HT1080 (cell line): ENCODE results near the gene ID3. TPM values are rescaled to one million over a fixed set of nuclear protein-coding genes. Genes with fewer than 3 reads are reported as not detected.

Experiments used
- DNase-seq: peaks from one replicate; pipeline ENCODE4 v3.0.0-alpha.2; 2015; ENCODE audit warnings: low read depth
- total RNA-seq: library from RNA; depleted of rRNA; stranded (reverse); fragments of >200 nt; shearing (Covaris generic); gene quantifications from 2 replicates; pipeline ENCODE4 v1.2.3, GENCODE V29; 2014; rRNA removed

The ID3 gene
- total RNA-seq, 1 experiment from 2014 or later, result 359 TPM

GRCh38 chr1:23528250-23528978 lies 30.9 kb downstream of the ID3 start:
- DNase-seq, result peak; percentile 91

- no peak for DNase-seq
Observed at GRCh38 chr1:23527900-23528249, 31.4 kb downstream of the ID3 start.

DNA sequence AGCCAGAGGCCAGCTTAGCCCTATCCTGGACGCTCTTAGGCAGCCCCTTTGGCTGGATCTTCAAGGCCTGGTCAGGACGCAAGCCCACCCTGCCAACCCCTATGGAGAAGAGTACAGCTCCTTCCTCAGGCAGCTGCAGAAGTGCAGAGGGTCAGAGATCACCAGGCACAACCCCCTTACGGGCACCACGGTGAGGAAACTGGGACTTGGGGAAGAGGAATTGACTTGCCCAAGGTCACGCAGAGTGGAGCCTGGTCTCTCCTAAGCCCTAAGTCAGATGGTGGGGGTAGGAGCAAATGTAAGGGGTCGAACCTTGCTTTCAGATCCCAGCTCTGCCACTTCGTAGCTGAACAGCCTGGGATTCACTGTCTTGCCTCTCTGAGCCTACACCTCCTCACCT lies 31.9 kb downstream of the ID3 start:
- no peak for DNase-seq

- DNase-seq, result no peak
Observed at GRCh38 chr1:23526329-23527041, 32.8 kb downstream of the ID3 start.

- DNase-seq, result no peak
Observed at GRCh38 chr1:23525558-23526250, 33.6 kb downstream of the ID3 start.

DNA sequence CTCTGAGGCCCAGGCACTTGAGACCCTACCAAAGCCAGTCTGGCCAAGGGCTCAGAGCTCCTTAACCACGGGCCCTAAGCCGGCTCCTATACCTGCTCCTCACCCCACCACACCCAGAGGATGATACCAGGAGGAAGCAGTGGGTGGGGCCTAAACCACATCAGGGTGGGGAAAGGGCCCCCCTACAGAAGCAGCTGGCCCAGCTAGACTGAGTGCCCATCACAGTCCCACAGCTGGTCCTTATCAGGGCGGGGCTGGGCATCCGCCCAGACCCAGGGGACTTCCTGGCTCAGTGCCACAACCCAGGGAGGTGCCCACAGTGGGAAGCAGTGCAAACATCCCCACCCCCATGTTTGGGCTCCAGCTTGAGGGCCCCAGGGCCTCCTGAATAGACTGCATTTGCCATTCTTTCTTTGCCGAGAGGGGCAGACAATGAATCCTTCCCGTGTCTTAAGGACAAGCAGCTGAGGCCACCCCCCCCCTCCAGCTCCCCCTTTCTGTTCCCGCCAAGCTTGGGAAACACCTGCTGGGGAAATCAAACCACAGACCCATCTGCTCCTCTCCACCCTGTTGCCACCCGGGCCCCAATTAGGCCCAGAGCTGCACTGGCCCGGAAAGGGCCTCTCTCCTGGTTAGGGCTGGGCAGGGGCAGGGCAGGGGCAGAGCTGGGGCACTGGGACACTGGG lies 34.4 kb downstream of the ID3 start:
- DNase-seq, result no peak

DNA sequence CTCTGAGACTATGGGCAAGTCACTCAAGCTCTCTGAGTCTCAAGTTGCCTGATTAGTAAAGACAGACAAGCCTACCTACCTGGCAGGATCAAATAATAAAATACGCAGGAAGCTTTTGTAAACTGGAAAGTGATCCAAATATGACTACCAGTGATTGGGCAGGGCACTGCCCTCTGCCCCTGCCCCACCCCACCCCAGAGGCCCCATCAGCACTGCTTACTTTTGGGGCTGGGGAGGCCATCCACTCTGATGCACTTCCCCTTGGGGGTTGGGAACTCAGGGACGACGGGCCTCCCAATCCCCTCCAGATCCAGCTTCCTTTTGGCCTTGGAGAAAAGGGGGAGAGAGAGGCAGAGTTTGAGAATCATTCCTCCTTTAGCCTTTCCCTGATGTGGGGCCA lies 35.1 kb downstream of the ID3 start:
- no peak for DNase-seq

GRCh38 chr1:23522244-23522982 lies 36.9 kb downstream of the ID3 start:
- DNase-seq, result no peak

DNA sequence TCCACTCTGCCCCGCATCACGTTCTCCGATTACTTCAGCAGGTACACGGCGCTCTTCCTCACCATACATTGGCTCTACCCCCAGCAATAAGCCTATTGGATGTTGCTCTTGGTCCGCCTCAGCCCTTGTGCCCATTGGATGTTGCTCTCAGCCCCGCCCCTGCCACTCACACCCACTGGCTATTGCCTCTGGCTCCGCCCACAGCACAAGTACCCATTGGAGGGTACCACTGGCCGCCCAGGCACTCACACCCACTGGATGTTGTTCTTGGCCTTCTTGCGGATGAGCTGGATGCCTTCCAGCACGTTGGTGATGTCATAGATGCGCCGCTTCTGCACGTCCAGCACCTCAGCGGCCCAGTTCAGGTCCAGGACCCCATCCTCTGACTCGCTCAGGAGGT lies 37.7 kb downstream of the ID3 start:
- DNase-seq, result no peak

GRCh38 chr1:23517581-23517980 lies 41.7 kb downstream of the ID3 start:
- no peak for DNase-seq

- no peak for DNase-seq
Observed at GRCh38 chr1:23515905-23516304, 43.4 kb downstream of the ID3 start.

- DNase-seq, result no peak
Observed at GRCh38 chr1:23514111-23514679, 45.1 kb downstream of the ID3 start.

DNA sequence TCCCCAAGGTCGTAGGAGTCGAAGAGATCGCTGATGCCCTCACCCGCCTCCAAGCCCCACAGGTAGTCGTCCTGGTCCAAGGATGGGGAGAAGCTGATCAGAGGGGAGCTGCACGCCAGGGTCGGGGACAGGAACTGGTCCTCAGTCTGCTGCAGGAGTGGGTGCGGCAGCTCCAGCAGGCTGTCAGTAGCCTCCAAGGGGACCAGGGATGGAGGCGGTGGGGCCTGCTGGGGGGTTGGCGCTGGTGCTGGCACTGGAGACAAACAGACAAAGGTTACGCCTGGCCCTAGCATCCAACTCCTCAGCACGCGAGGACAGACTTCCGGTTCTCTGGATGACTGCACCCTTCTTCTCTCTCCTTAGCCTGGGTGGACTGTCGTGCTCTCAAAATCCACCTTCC lies 49.4 kb downstream of the ID3 start:
- no peak for DNase-seq

Other genes starting within 250 kb of the ID3 start
- gene HNRNPR, start 215.2 kb downstream of the ID3 start, total RNA-seq, result 136 and 166 TPM in 2 replicates
- gene ZNF436, start 189.7 kb downstream of the ID3 start, total RNA-seq, result 4.4 and 6.1 TPM in 2 replicates
- 1.2 and 1.4 TPM in 2 replicates for gene TCEA3, start 134.8 kb downstream of the ID3 start, total RNA-seq
- gene ASAP3, start 75.3 kb downstream of the ID3 start, total RNA-seq, result 1.7 and 2.2 TPM in 2 replicates
- 4.3 and 5.6 TPM in 2 replicates for gene E2F2, start 28.3 kb downstream of the ID3 start, total RNA-seq
- gene RPL11, start 132.3 kb upstream of the ID3 start, total RNA-seq, result 2,017 and 2,289 TPM in 2 replicates
- 86.5 and 105 TPM in 2 replicates for gene ELOA, start 184.0 kb upstream of the ID3 start, total RNA-seq
- 124 and 129 TPM in 2 replicates for gene PITHD1, start 218.9 kb upstream of the ID3 start, total RNA-seq
- gene LYPLA2, start 231.6 kb upstream of the ID3 start, total RNA-seq, result 165 and 186 TPM in 2 replicates
- gene GALE, start 241.3 kb upstream of the ID3 start, total RNA-seq, result 144 and 146 TPM in 2 replicates